HCT116 (cell line): ENCODE data around the gene CKS2.
"Not testable (repeated sequence)": the region's sequence is repeated elsewhere in the genome, so short reads cannot be mapped to it uniquely, and the experiment has no call there.

Experiments used
- CTCF ChIP-seq, 3 experiments: fragments of 200-600 bp in 1 of 3; sonication (generic) in 1 of 3; IDR thresholded peaks in 2 of 3; conservative IDR thresholded peaks in 1 of 3; 2 replicates each; pipeline ENCODE4 v1.5.1; 2012 to 2017; ENCODE audit warnings: low read depth in 2 of 3, low read length in 2 of 3, antibody characterized with exemption in 1 of 3, borderline replicate concordance in 1 of 3, control low read depth in 1 of 3, mild to moderate bottlenecking in 1 of 3, mixed read lengths in 1 of 3, mixed run types in 1 of 3, moderate library complexity in 1 of 3; ENCODE audit not compliant: insufficient read depth in 1 of 3
- POLR2A ChIP-seq: IDR thresholded peaks from 2 replicates; pipeline ENCODE4 v1.7.0; 2011; ENCODE audit warnings: borderline replicate concordance; ENCODE audit not compliant: insufficient read depth, insufficient read length; ENCODE audit errors: extremely low read depth
- POLR2AphosphoS5 ChIP-seq: IDR thresholded peaks from 2 replicates; pipeline ENCODE4 v1.6.1; 2011; ENCODE audit warnings: mild to moderate bottlenecking, low read depth, low read length, moderate library complexity
- REST ChIP-seq: IDR thresholded peaks from 2 replicates; pipeline ENCODE4 v1.6.1; 2012; ENCODE audit warnings: low read depth
- SIN3A ChIP-seq: IDR thresholded peaks from 2 replicates; pipeline ENCODE4 v1.6.1; 2012; ENCODE audit warnings: low read depth
- SP1 ChIP-seq: IDR thresholded peaks from 2 replicates; pipeline ENCODE4 v1.6.1; 2012; ENCODE audit warnings: low read depth
- SRF ChIP-seq: IDR thresholded peaks from 2 replicates; pipeline ENCODE4 v1.6.1; 2012; ENCODE audit warnings: low read depth
- ZBTB33 ChIP-seq: IDR thresholded peaks from 2 replicates; pipeline ENCODE4 v1.6.1; 2011; ENCODE audit warnings: mild to moderate bottlenecking, low read length, moderate library complexity; ENCODE audit not compliant: insufficient replicate concordance; ENCODE audit errors: extremely low read depth
- TF ChIP-seq, protein P1 (sequence below): IDR thresholded peaks from 2 replicates; pipeline ENCODE4 v1.6.1; 2012

DNA sequence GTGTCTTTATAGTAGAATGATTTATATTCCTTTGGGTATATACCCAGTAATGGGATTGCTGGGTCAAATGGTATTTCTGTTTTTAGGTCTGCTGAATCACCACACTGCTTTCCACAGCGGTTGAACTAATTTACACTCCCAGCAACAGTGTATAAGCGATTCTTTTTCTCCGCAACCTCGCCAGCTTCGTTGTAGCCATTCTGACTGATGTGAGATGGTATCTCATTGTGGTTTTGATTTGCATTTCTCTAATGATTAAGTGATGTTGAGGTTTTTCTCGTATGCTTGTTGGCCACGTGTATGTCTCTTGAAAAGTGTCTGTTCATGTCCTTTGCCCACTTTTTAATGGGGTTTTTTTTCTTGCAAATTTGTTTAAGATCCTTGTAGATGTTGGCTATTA, 32.8 kb downstream of the CKS2 start:
- TF ChIP-seq POLR2AphosphoS5; ZBTB33; POLR2A; CTCF (IDR thresholded peaks at IDR 0.05 in 2 of 3, conservative IDR thresholded peaks at IDR 0.05 in 1 of 3; ENCODE audit: borderline replicate concordance in 1 of 3, insufficient read depth in 1 of 3, low read depth in 2 of 3, low read length in 2 of 3); REST; SIN3A; SRF; SP1: not testable (repeated sequence)
- TF ChIP-seq, protein P1, sequence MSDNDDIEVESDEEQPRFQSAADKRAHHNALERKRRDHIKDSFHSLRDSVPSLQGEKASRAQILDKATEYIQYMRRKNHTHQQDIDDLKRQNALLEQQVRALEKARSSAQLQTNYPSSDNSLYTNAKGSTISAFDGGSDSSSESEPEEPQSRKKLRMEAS: not testable (repeated sequence)
